AG08396 (cell line): Measurements from ENCODE around the gene WFDC1.

Experiments used
- DNase-seq: peaks from one replicate; pipeline ENCODE4 v3.0.0; 2012; ENCODE audit warnings: low spot score, mixed read lengths

The WFDC1 gene

GRCh38 chr16:84378099-84378498 lies 83.4 kb downstream of the WFDC1 start:
- no peak for DNase-seq

DNA sequence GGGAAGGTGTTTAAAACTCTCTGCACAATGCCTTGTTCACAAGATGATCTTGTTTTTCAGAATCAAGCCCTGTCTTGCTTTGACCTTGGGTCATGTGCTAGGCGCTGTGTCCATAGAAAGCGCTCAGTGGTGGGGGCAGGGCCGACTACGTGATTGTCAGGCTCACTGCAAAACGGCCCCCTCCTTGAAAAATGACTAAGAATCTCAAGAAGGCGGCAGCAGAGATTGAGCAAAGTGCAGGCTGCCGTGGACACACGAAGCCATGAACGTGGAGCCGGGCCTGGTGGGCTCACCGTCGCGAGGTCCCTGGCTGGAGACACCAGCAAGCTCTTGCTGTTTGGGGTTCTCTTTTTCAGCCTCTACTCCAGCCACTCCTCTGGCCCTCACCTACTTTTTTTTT lies 83.9 kb downstream of the WFDC1 start:
- DNase-seq, result no peak

DNA sequence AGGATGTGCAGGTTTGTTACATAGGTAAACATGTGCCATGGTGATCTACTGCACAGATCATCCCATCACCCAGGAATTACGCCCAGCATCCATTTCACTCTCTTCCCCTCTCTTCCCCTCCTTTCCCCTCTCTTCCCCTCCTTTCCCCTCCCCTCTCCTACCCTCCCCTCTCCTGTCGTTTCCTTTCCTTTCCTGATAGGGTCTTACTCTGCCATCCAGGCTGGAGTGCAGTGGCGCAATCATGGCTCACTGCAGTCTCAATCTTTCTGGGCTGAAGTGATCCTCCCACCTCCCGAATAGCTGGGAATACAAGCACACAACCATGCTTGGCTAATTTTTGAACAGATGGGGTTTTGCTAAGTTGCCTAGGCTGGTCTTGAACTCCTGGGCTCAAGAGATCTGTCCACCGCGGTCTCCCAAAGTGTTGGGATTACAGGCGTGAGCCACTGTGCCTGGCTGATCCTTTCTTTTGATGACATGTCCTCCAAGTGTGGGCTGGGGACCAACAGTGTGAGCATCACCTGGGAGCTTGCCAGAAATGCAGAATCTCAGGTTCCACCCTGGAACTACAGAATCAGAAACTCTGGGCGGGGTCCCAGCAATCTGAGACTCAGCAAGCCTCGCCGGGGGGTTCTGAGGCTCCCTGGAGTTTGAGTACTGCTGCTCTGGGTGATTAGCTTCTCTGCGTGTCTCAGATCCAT lies 84.5 kb downstream of the WFDC1 start:
- no peak for DNase-seq
